RWPE1 (cell line): Measurements from ENCODE around the gene RPAIN.
"Not testable (repeated sequence)": the region's sequence is repeated elsewhere in the genome, so short reads cannot be mapped to it uniquely, and the experiment has no call there.

Experiments
- CTCF ChIA-PET: fragments of 350-600 bp; sonication (Branson Sonifier 250); formaldehyde crosslinking; extraction: SDS; loops from one replicate; lab custom pipeline; 2021; lab: Yijun Ruan, JAX
- POLR2A ChIA-PET: fragments of 400-600 bp; formaldehyde crosslinking; extraction: SDS; loops from one replicate; lab custom pipeline; 2020; ENCODE audit warnings: antibody characterized with exemption; ENCODE audit not compliant: low non-redundant PET; lab: Yijun Ruan, JAX
- DNase-seq: peaks from one replicate; pipeline ENCODE4 v3.0.0; 2012; ENCODE audit warnings: low spot score
- H3K27ac ChIP-seq: fragments of 450-650 bp; 2 replicates; pipeline ENCODE4 v1.5.1; 2017
- CTCF ChIP-seq: fragments of 450-650 bp; conservative IDR thresholded peaks from 2 replicates; pipeline ENCODE4 v1.5.1; 2017; ENCODE audit warnings: low read depth, mild to moderate bottlenecking

The RPAIN gene

GRCh38 chr17:5422505-5422904 is 2.5 kb downstream of the RPAIN start:
- POLR2A ChIA-PET = no interaction called here
- DNase-seq = peak; percentile 78
- CTCF ChIA-PET = interaction anchor here (0.9 kb wide), 1 partner anchor 16 kb away, joined by 8 read pairs; the partner anchor contains the start of gene C1QBP
- no peak for TF ChIP-seq CTCF
- H3K27ac ChIP-seq = no peak overlapping the region

GRCh38 chr17:5424909-5425308 is 4.9 kb downstream of the RPAIN start:
- DNase-seq = no peak
- H3K27ac ChIP-seq = no peak overlapping the region
- CTCF ChIA-PET = interaction anchor here (0.6 to 1.7 kb wide), 3 partner anchors 11 to 188 kb away, joined by 3 to 13 read pairs (median 3); partner anchors contain the start of gene C1QBP
- TF ChIP-seq CTCF = no peak
- POLR2A ChIA-PET = no interaction called here

- POLR2A ChIA-PET = no interaction called here
- TF ChIP-seq CTCF = no peak
- no peak overlapping the region for H3K27ac ChIP-seq
- DNase-seq = no peak
- CTCF ChIA-PET = interaction anchor here (0.6 kb wide), 1 partner anchor 12 kb away, joined by 3 read pairs; no protein-coding TSS in a partner anchor
Measured at GRCh38 chr17:5425826-5426225, 5.8 kb downstream of the RPAIN start.

GRCh38 chr17:5429191-5429887 is 9.4 kb downstream of the RPAIN start:
- TF ChIP-seq CTCF = no peak
- peak overlapping the region; percentile 21; the same call in 1 of the 2 replicates for H3K27ac ChIP-seq
- ChIA-PET CTCF (interaction anchor here (0.6 to 1.1 kb wide), 2 partner anchors 10 to 120 kb away, joined by 3 to 4 read pairs; partner anchors contain the start of gene C1QBP), POLR2A (no interaction called here)
- no peak for DNase-seq

GRCh38 chr17:5430413-5430999 is 10.5 kb downstream of the RPAIN start:
- POLR2A ChIA-PET = no interaction called here

GRCh38 chr17:5431234-5431633 is 11.3 kb downstream of the RPAIN start:
- DNase-seq, CTCF ChIA-PET, POLR2A ChIA-PET: not testable (repeated sequence)
- peak overlapping the region; percentile 51 for H3K27ac ChIP-seq

More at GRCh38 chr17:5430413-5430999, 10.5 kb downstream of the RPAIN start:
- CTCF ChIA-PET = interaction anchor here (0.5 kb wide), 1 partner anchor 49 kb away, joined by 3 read pairs; no protein-coding TSS in a partner anchor
- peak overlapping the region; percentile 51 for H3K27ac ChIP-seq
- no peak for TF ChIP-seq CTCF
- DNase-seq = no peak
